ENCODE data around the gene PUS7L. TPM values are rescaled to one million over a fixed set of nuclear protein-coding genes. Genes with fewer than 3 reads are reported as not detected.

Gene PUS7L
- total RNA-seq, 4 donors from 2014 or later = 3.0 to 16.3 (median 9.5) TPM

- intact Hi-C loops (cut with DNase I; ENCODE audit: low total_unique reads) (no loop called here), in situ Hi-C loops (cut with MboI; ENCODE audit: low pct_ligation_motif_present in 1 of 4, low pct_unique_long_range_greater_than_20kb in 1 of 4, low sequenced_read_pairs in 3 of 4) (no loop called here)
- Histone ChIP-seq H3K4me1 (no peaks in the 10 kb centered on the region), H3K9me3 (no peaks in the 10 kb centered on the region), H3K27me3 (no peaks in the 10 kb centered on the region), H3K4me3 (no peak overlapping the region), H3K36me3 (peaks cover 0 to 45% (median 11%) of the 10 kb centered on the region in 4 donors), H3K27ac (no peak overlapping the region)
- TF ChIP-seq POLR2AphosphoS5 (IDR thresholded peaks at IDR 0.05) (no peak), POLR2A (IDR thresholded peaks at IDR 0.05) (no peak), EP300 (IDR thresholded peaks at IDR 0.05; ENCODE audit: low read depth) (no peak), CTCF (IDR thresholded peaks at IDR 0.05) (no peak)
- WGBS, 2 donors (ENCODE audit: low coverage in 1 of 2) = 83 to 100% methylated on average over 1 to 3 of the region's 3 CpGs
- DNase-seq = no peak
Observed at GRCh38 chr12:43740511-43741100, 18.0 kb downstream of the PUS7L start.

- no peak overlapping the region for H3K27ac ChIP-seq
- no peaks in the 10 kb centered on the region for H3K27me3 ChIP-seq
- peaks cover 0 to 39% (median 8%) of the 10 kb centered on the region in 4 donors for H3K36me3 ChIP-seq
- WGBS, 2 donors (ENCODE audit: low coverage in 1 of 2) = 57 to 70% methylated on average over 1 to 2 of the region's 2 CpGs
- no peaks in the 10 kb centered on the region for H3K9me3 ChIP-seq
- in situ Hi-C loops (cut with MboI; ENCODE audit: low pct_ligation_motif_present in 1 of 4, low pct_unique_long_range_greater_than_20kb in 1 of 4, low sequenced_read_pairs in 3 of 4) = no loop called here
- no peak overlapping the region for H3K4me3 ChIP-seq
- intact Hi-C loops (cut with DNase I; ENCODE audit: low total_unique reads) = no loop called here
- no peaks in the 10 kb centered on the region for H3K4me1 ChIP-seq
- DNase-seq = no peak
- TF ChIP-seq EP300 (IDR thresholded peaks at IDR 0.05; ENCODE audit: low read depth) (no peak), POLR2A (IDR thresholded peaks at IDR 0.05) (no peak), CTCF (IDR thresholded peaks at IDR 0.05) (no peak)
Observed at GRCh38 chr12:43737646-43738045, 20.9 kb downstream of the PUS7L start.

- Histone ChIP-seq H3K36me3 (peaks cover 0 to 34% (median 8%) of the 10 kb centered on the region in 4 donors), H3K9me3 (no peaks in the 10 kb centered on the region), H3K4me1 (no peaks in the 10 kb centered on the region), H3K27me3 (no peaks in the 10 kb centered on the region), H3K4me3 (no peak overlapping the region), H3K27ac (no peak overlapping the region)
- 77 to 81% methylated on average over 3 of the region's 3 CpGs for WGBS, 2 donors (ENCODE audit: low coverage in 1 of 2)
- in situ Hi-C loops (cut with MboI; ENCODE audit: low pct_ligation_motif_present in 1 of 4, low pct_unique_long_range_greater_than_20kb in 1 of 4, low sequenced_read_pairs in 3 of 4) (no loop called here), intact Hi-C loops (cut with DNase I; ENCODE audit: low total_unique reads) (no loop called here)
- no peak for DNase-seq
- TF ChIP-seq POLR2A (IDR thresholded peaks at IDR 0.05) = no peak
- no peak for TF ChIP-seq EP300 (IDR thresholded peaks at IDR 0.05; ENCODE audit: low read depth)
- TF ChIP-seq CTCF (IDR thresholded peaks at IDR 0.05) = no peak
- TF ChIP-seq POLR2AphosphoS5 (IDR thresholded peaks at IDR 0.05) = no peak
Observed at GRCh38 chr12:43736927-43737440, 21.6 kb downstream of the PUS7L start.

- intact Hi-C loops (cut with DNase I; ENCODE audit: low total_unique reads) (no loop called here), in situ Hi-C loops (cut with MboI; ENCODE audit: low pct_ligation_motif_present in 1 of 4, low pct_unique_long_range_greater_than_20kb in 1 of 4, low sequenced_read_pairs in 3 of 4) (no loop called here)
- no peaks in the 10 kb centered on the region for H3K4me1 ChIP-seq
- no peak overlapping the region for H3K4me3 ChIP-seq
- H3K36me3 ChIP-seq = peaks cover 0 to 22% (median 8%) of the 10 kb centered on the region in 4 donors
- TF ChIP-seq EP300 (IDR thresholded peaks at IDR 0.05; ENCODE audit: low read depth) = no peak
- TF ChIP-seq POLR2A (IDR thresholded peaks at IDR 0.05) = no peak
- TF ChIP-seq POLR2AphosphoS5 (IDR thresholded peaks at IDR 0.05) = no peak
- no peak for TF ChIP-seq CTCF (IDR thresholded peaks at IDR 0.05)
- no peak overlapping the region for H3K27ac ChIP-seq
- DNase-seq = no peak
- WGBS, 2 donors (ENCODE audit: low coverage in 1 of 2) = 93 to 98% methylated on average over 3 of the region's 3 CpGs
- no peaks in the 10 kb centered on the region for H3K9me3 ChIP-seq
- H3K27me3 ChIP-seq = no peaks in the 10 kb centered on the region
Observed at GRCh38 chr12:43733687-43734086, 24.9 kb downstream of the PUS7L start.
